Naive B cell (primary cell): ENCODE measurements around the gene RTTN. TPM values are rescaled to one million over a fixed set of nuclear protein-coding genes. Genes with fewer than 3 reads are reported as not detected.

Source experiments
- ATAC-seq, 2 donors: fragments of 150-1000 bp; cut with Tn5 transposase; 2 replicates each; pipeline ENCODE4 v1.10.0; 2021; ENCODE audit warnings: low read depth in 2 of 2, mild to moderate bottlenecking in 2 of 2, moderate library complexity in 2 of 2
- DNase-seq: peaks from one replicate; pipeline ENCODE4 v3.0.0; 2022
- H3K27ac Mint-ChIP-seq, 6 donors: one replicate each; pipeline ENCODE4 v1.8.0; 2020 to 2022; ENCODE audit warnings: mild to moderate bottlenecking in 6 of 6, mixed read lengths in 6 of 6, moderate library complexity in 5 of 6, inconsistent platforms in 2 of 6
- H3K27me3 Mint-ChIP-seq, 3 donors: one replicate each; pipeline ENCODE4 v1.8.0; 2021 to 2022; ENCODE audit warnings: mixed read lengths in 3 of 3, mild to moderate bottlenecking in 1 of 3
- H3K36me3 Mint-ChIP-seq, 2 donors: one replicate each; pipeline ENCODE4 v1.8.0; 2020 to 2022; ENCODE audit warnings: mixed read lengths in 2 of 2, inconsistent platforms in 1 of 2, mild to moderate bottlenecking in 1 of 2
- H3K4me1 Mint-ChIP-seq, 3 donors: one replicate each; pipeline ENCODE4 v1.8.0; 2020 to 2022; ENCODE audit warnings: mixed read lengths in 3 of 3, inconsistent platforms in 1 of 3, mild to moderate bottlenecking in 1 of 3, moderate library complexity in 1 of 3
- H3K4me3 Mint-ChIP-seq, 8 donors: one replicate each; pipeline ENCODE4 v1.8.0; 2020 to 2022; ENCODE audit warnings: mild to moderate bottlenecking in 8 of 8, mixed read lengths in 8 of 8, moderate library complexity in 8 of 8, inconsistent platforms in 2 of 8
- H3K9me3 Mint-ChIP-seq, 7 donors: one replicate each; pipeline ENCODE4 v1.8.0; 2020 to 2022; ENCODE audit warnings: mixed read lengths in 7 of 7, mild to moderate bottlenecking in 5 of 7, inconsistent platforms in 2 of 7, moderate library complexity in 1 of 7
- polyA plus RNA-seq, 6 donors: library from polyadenylated mRNA; unstranded; fragments of 300-500 nt; fragmentation: Illumina TruSeq; gene quantifications; one replicate each; pipeline ENCODE4 v1.2.3, GENCODE V29; 2021; ENCODE audit warnings: low read depth in 6 of 6

RTTN gene
- polyA plus RNA-seq, 6 donors from 2014 or later: 3.1 to 9.2 (median 3.8) TPM

- H3K27ac Mint-ChIP-seq: peak overlapping the region in 5 of 6 donors; percentile 10 to 67 (median 43)
- no peaks in the 10 kb centered on the region for H3K27me3 Mint-ChIP-seq
- ATAC-seq (peak; percentile 43 to 67), DNase-seq (no peak)
- H3K4me1 Mint-ChIP-seq: peaks cover 7% of the 10 kb centered on the region in 3 donors
- H3K9me3 Mint-ChIP-seq: no peaks in the 10 kb centered on the region
- H3K36me3 Mint-ChIP-seq: peaks cover 9 to 29% of the 10 kb centered on the region in 2 donors
- H3K4me3 Mint-ChIP-seq: peak overlapping the region in 1 of 8 donors; percentile 7
These were observed 10.4 kb downstream of the RTTN start for GRCh38 chr18:70195014-70195614.

- Mint-ChIP-seq H3K4me1 (peaks cover 7% of the 10 kb centered on the region in 3 donors), H3K4me3 (no peak overlapping the region), H3K27ac (peak overlapping the region in 1 of 6 donors; percentile 34), H3K36me3 (peaks cover 9 to 35% of the 10 kb centered on the region in 2 donors), H3K9me3 (no peaks in the 10 kb centered on the region), H3K27me3 (no peaks in the 10 kb centered on the region)
- no peak for ATAC-seq
- DNase-seq: no peak
These were observed 11.1 kb downstream of the RTTN start for GRCh38 chr18:70194227-70194890.

GRCh38 chr18:70190529-70190928 lies 15.0 kb downstream of the RTTN start:
- no peak overlapping the region for H3K27ac Mint-ChIP-seq
- H3K4me1 Mint-ChIP-seq: peaks cover 7 to 14% (median 9%) of the 10 kb centered on the region in 3 donors
- peaks cover 17 to 56% of the 10 kb centered on the region in 2 donors for H3K36me3 Mint-ChIP-seq

GRCh38 chr18:70188113-70188512 lies 17.4 kb downstream of the RTTN start:
- no peak for ATAC-seq
- Mint-ChIP-seq H3K4me3 (no peak overlapping the region), H3K9me3 (peaks cover 0 to 1% (median 0%) of the 10 kb centered on the region in 7 donors), H3K4me1 (peaks cover 0 to 10% (median 4%) of the 10 kb centered on the region in 3 donors), H3K36me3 (peaks cover 29 to 57% of the 10 kb centered on the region in 2 donors), H3K27me3 (no peaks in the 10 kb centered on the region), H3K27ac (no peak overlapping the region)
- no peak for DNase-seq

More at GRCh38 chr18:70190529-70190928, 15.0 kb downstream of the RTTN start:
- Mint-ChIP-seq H3K27me3 (no peaks in the 10 kb centered on the region), H3K4me3 (no peak overlapping the region), H3K9me3 (peaks cover 0 to 1% (median 0%) of the 10 kb centered on the region in 7 donors)
- ATAC-seq: no peak
- no peak for DNase-seq

GRCh38 chr18:70183441-70183840 lies 22.0 kb downstream of the RTTN start:
- Mint-ChIP-seq H3K4me1 (peaks cover 0 to 10% (median 4%) of the 10 kb centered on the region in 3 donors), H3K9me3 (peaks cover 0 to 1% (median 0%) of the 10 kb centered on the region in 7 donors), H3K36me3 (peaks cover 29 to 31% of the 10 kb centered on the region in 2 donors), H3K27ac (no peak overlapping the region), H3K27me3 (no peaks in the 10 kb centered on the region), H3K4me3 (no peak overlapping the region)
- no peak for DNase-seq
- no peak for ATAC-seq

GRCh38 chr18:70182548-70182947 lies 22.9 kb downstream of the RTTN start:
- no peak overlapping the region for H3K27ac Mint-ChIP-seq
- H3K27me3 Mint-ChIP-seq: no peaks in the 10 kb centered on the region
- no peak for ATAC-seq
- peaks cover 28 to 29% of the 10 kb centered on the region in 2 donors for H3K36me3 Mint-ChIP-seq
- no peak for DNase-seq
- no peak overlapping the region for H3K4me3 Mint-ChIP-seq
- H3K9me3 Mint-ChIP-seq: peaks cover 0 to 1% (median 0%) of the 10 kb centered on the region in 7 donors
- peaks cover 0 to 10% (median 4%) of the 10 kb centered on the region in 3 donors for H3K4me1 Mint-ChIP-seq

- no peak overlapping the region for H3K4me3 Mint-ChIP-seq
These were observed 23.8 kb downstream of the RTTN start for GRCh38 chr18:70181725-70182124.

GRCh38 chr18:70181015-70181414 lies 24.5 kb downstream of the RTTN start:
- H3K36me3 Mint-ChIP-seq: peaks cover 18 to 20% of the 10 kb centered on the region in 2 donors
- H3K4me1 Mint-ChIP-seq: peaks cover 0 to 8% (median 4%) of the 10 kb centered on the region in 3 donors
- no peak for DNase-seq
- no peak overlapping the region for H3K4me3 Mint-ChIP-seq
- no peaks in the 10 kb centered on the region for H3K9me3 Mint-ChIP-seq
- no peaks in the 10 kb centered on the region for H3K27me3 Mint-ChIP-seq
- no peak overlapping the region for H3K27ac Mint-ChIP-seq
- no peak for ATAC-seq

More at GRCh38 chr18:70181725-70182124, 23.8 kb downstream of the RTTN start:
- ATAC-seq: no peak
- H3K9me3 Mint-ChIP-seq: peaks cover 0 to 1% (median 0%) of the 10 kb centered on the region in 7 donors
- H3K27ac Mint-ChIP-seq: no peak overlapping the region
- no peak for DNase-seq
- no peaks in the 10 kb centered on the region for H3K27me3 Mint-ChIP-seq
- H3K4me1 Mint-ChIP-seq: peaks cover 0 to 10% (median 4%) of the 10 kb centered on the region in 3 donors
- peaks cover 21 to 23% of the 10 kb centered on the region in 2 donors for H3K36me3 Mint-ChIP-seq

GRCh38 chr18:70176537-70176936 lies 28.9 kb downstream of the RTTN start:
- Mint-ChIP-seq H3K4me3 (no peak overlapping the region), H3K9me3 (no peaks in the 10 kb centered on the region), H3K4me1 (no peaks in the 10 kb centered on the region), H3K36me3 (peaks cover 0 to 11% of the 10 kb centered on the region in 2 donors), H3K27ac (no peak overlapping the region), H3K27me3 (no peaks in the 10 kb centered on the region)
- DNase-seq (no peak), ATAC-seq (no peak)

- Mint-ChIP-seq H3K9me3 (no peaks in the 10 kb centered on the region), H3K27ac (peak overlapping the region in 1 of 6 donors; percentile 17), H3K36me3 (peaks cover 6 to 16% of the 10 kb centered on the region in 2 donors), H3K4me1 (no peaks in the 10 kb centered on the region), H3K4me3 (no peak overlapping the region), H3K27me3 (no peaks in the 10 kb centered on the region)
- no peak for ATAC-seq
- no peak for DNase-seq
These were observed 30.3 kb downstream of the RTTN start for GRCh38 chr18:70175216-70175615.

- H3K9me3 Mint-ChIP-seq: no peaks in the 10 kb centered on the region
- H3K27me3 Mint-ChIP-seq: no peaks in the 10 kb centered on the region
- no peak overlapping the region for H3K4me3 Mint-ChIP-seq
- peaks cover 9 to 16% of the 10 kb centered on the region in 2 donors for H3K36me3 Mint-ChIP-seq
- DNase-seq: no peak
- no peak overlapping the region for H3K27ac Mint-ChIP-seq
- no peaks in the 10 kb centered on the region for H3K4me1 Mint-ChIP-seq
- ATAC-seq: no peak
These were observed 33.3 kb downstream of the RTTN start for GRCh38 chr18:70172225-70172624.

GRCh38 chr18:70169747-70170146 lies 35.7 kb downstream of the RTTN start:
- H3K36me3 Mint-ChIP-seq: peaks cover 10 to 11% of the 10 kb centered on the region in 2 donors
- DNase-seq (no peak), ATAC-seq (no peak)
- H3K27me3 Mint-ChIP-seq: no peaks in the 10 kb centered on the region
- no peak overlapping the region for H3K4me3 Mint-ChIP-seq
- no peak overlapping the region for H3K27ac Mint-ChIP-seq
- H3K4me1 Mint-ChIP-seq: no peaks in the 10 kb centered on the region
- no peaks in the 10 kb centered on the region for H3K9me3 Mint-ChIP-seq

GRCh38 chr18:70166668-70167067 lies 38.8 kb downstream of the RTTN start:
- H3K27ac Mint-ChIP-seq: no peak overlapping the region
- ATAC-seq: no peak

GRCh38 chr18:70165936-70166335 lies 39.6 kb downstream of the RTTN start:
- DNase-seq: no peak
- H3K4me3 Mint-ChIP-seq: no peak overlapping the region
- no peaks in the 10 kb centered on the region for H3K27me3 Mint-ChIP-seq
- no peak for ATAC-seq
- no peaks in the 10 kb centered on the region for H3K4me1 Mint-ChIP-seq
- H3K27ac Mint-ChIP-seq: peak overlapping the region in 1 of 6 donors; percentile 10
- peaks cover 21 to 40% of the 10 kb centered on the region in 2 donors for H3K36me3 Mint-ChIP-seq
- H3K9me3 Mint-ChIP-seq: peaks cover 0 to 2% (median 0%) of the 10 kb centered on the region in 7 donors

More at GRCh38 chr18:70166668-70167067, 38.8 kb downstream of the RTTN start:
- H3K27me3 Mint-ChIP-seq: no peaks in the 10 kb centered on the region
- no peak overlapping the region for H3K4me3 Mint-ChIP-seq
- H3K36me3 Mint-ChIP-seq: peaks cover 14 to 32% of the 10 kb centered on the region in 2 donors
- no peaks in the 10 kb centered on the region for H3K4me1 Mint-ChIP-seq
- peaks cover 0 to 2% (median 0%) of the 10 kb centered on the region in 7 donors for H3K9me3 Mint-ChIP-seq
- no peak for DNase-seq
